HCT116 (cell line): Measurements from ENCODE around the gene GCK. TPM values are rescaled to one million over a fixed set of nuclear protein-coding genes. Genes with fewer than 3 reads are reported as not detected.

Source experiments
- ATAC-seq: fragments of 200-7000 bp; cut with Tn5 transposase; 2 replicates; pipeline ENCODE4 v1.9.1; 2020; ENCODE audit warnings: mild to moderate bottlenecking, moderate library complexity
- BruUV-seq: library from RNA; stranded (reverse); fragments of 400-500 nt; replicated peaks from 2 replicates; lab custom pipeline; 2021; lab: Mats Ljungman, UMichigan
- CTCF ChIA-PET: fragments of 300-600 bp; sonication (Branson Sonifier 250); formaldehyde crosslinking; loops from one replicate; lab custom pipeline; 2021; ENCODE audit warnings: antibody characterized with exemption; lab: Charles Lee
- POLR2A ChIA-PET: fragments of 300-600, 350-600 bp; sonication (Branson Sonifier 250); formaldehyde crosslinking; loops from one replicate; lab custom pipeline; 2021; ENCODE audit warnings: antibody characterized with exemption; lab: Charles Lee
- RAD21 ChIA-PET, 2 experiments: fragments of 300-600 bp; sonication (Branson Sonifier 250); formaldehyde crosslinking; loops; one replicate each; lab custom pipeline; 2023; ENCODE audit warnings: low total read pairs in 2 of 2; ENCODE audit not compliant: uncharacterized antibody in 2 of 2, unreplicated experiment in 2 of 2, low non-redundant PET in 1 of 2; lab: Charles Lee
- DNase-seq: peaks from one replicate; pipeline ENCODE4 v3.0.0-alpha.2; 2010; ENCODE audit warnings: low read depth, low spot score
- H2AFZ ChIP-seq: fragments of 200-600 bp; shearing (Covaris generic), sonication (generic); 2 replicates; pipeline ENCODE4 v1.6.1; 2017; ENCODE audit warnings: low read depth, mixed run types, mixed read lengths, antibody characterized with exemption, low read length; ENCODE audit not compliant: poor library complexity, severe bottlenecking
- H3K27ac ChIP-seq: 2 replicates; pipeline ENCODE4 v1.5.1; 2012; ENCODE audit warnings: low read depth, low read length
- H3K27me3 ChIP-seq: fragments of 200-600 bp; sonication (generic); 2 replicates; pipeline ENCODE4 v1.6.1; 2016; ENCODE audit warnings: mixed run types, low read length, mixed read lengths; ENCODE audit not compliant: insufficient read depth
- H3K36me3 ChIP-seq, 2 experiments: fragments of 200-500 bp in 1 of 2; fragments of 200-600 bp in 1 of 2; sonication (Bioruptor generic) in 1 of 2; sonication (generic) in 1 of 2; 2 replicates each; pipeline versions ENCODE4 v1.5.1 to v1.6.1; 2014 to 2016; ENCODE audit warnings: low read length in 2 of 2, inconsistent platforms in 1 of 2, mixed read lengths in 1 of 2, mixed run types in 1 of 2; ENCODE audit not compliant: insufficient read depth in 2 of 2, control insufficient read depth in 1 of 2
- H3K4me1 ChIP-seq, 2 experiments: fragments of 200-600 bp in 1 of 2; sonication (generic) in 1 of 2; 2 replicates each; pipeline versions ENCODE4 v1.5.1 to v1.6.1; 2012 to 2017; ENCODE audit warnings: low read length in 2 of 2, inconsistent platforms in 1 of 2, mild to moderate bottlenecking in 1 of 2, mixed read lengths in 1 of 2, mixed run types in 1 of 2, moderate library complexity in 1 of 2; ENCODE audit not compliant: insufficient read depth in 2 of 2, control insufficient read depth in 1 of 2
- H3K4me2 ChIP-seq: fragments of 200-600 bp; sonication (generic); 2 replicates; pipeline ENCODE4 v1.6.1; 2017; ENCODE audit warnings: mixed run types, low read length, mixed read lengths
- H3K4me3 ChIP-seq, 2 experiments: fragments of 200-600 bp in 1 of 2; sonication (generic) in 1 of 2; replicated peaks in 1 of 2; 2 replicates each; pipeline ENCODE4 v1.5.1; 2011 to 2016; ENCODE audit warnings: low read length in 2 of 2, control low read depth in 1 of 2, low read depth in 1 of 2, mild to moderate bottlenecking in 1 of 2, mixed read lengths in 1 of 2, mixed run types in 1 of 2
- H3K79me2 ChIP-seq: fragments of 200-600 bp; sonication (generic); 2 replicates; pipeline ENCODE4 v1.6.1; 2017; ENCODE audit warnings: mild to moderate bottlenecking, mixed run types, low read length, moderate library complexity, mixed read lengths; ENCODE audit not compliant: insufficient read depth
- H3K9ac ChIP-seq: fragments of 200-600 bp; sonication (generic); 2 replicates; pipeline ENCODE4 v1.6.1; 2016; ENCODE audit warnings: low read length, mixed read lengths
- H3K9me2 ChIP-seq: fragments of 200-600 bp; sonication (generic), shearing (Covaris generic); 2 replicates; pipeline ENCODE4 v1.6.1; 2017; ENCODE audit warnings: mixed run types, mild to moderate bottlenecking, moderate library complexity; ENCODE audit not compliant: insufficient read depth
- H3K9me3 ChIP-seq, 2 experiments: fragments of 200-500 bp in 1 of 2; fragments of 200-600 bp in 1 of 2; sonication (Bioruptor generic) in 1 of 2; sonication (generic) in 1 of 2; 2 replicates each; pipeline ENCODE4 v1.6.1; 2014 to 2017; ENCODE audit warnings: low read length in 2 of 2, mixed read lengths in 2 of 2, inconsistent platforms in 1 of 2, low read depth in 1 of 2, mild to moderate bottlenecking in 1 of 2, mixed run types in 1 of 2, moderate library complexity in 1 of 2; ENCODE audit not compliant: control insufficient read depth in 1 of 2, insufficient read depth in 1 of 2
- H4K20me1 ChIP-seq: fragments of 200-600 bp; sonication (generic), shearing (Covaris generic); 2 replicates; pipeline ENCODE4 v1.6.1; 2017; ENCODE audit warnings: mixed run types, mild to moderate bottlenecking, moderate library complexity; ENCODE audit not compliant: insufficient read depth
- POLR2A ChIP-seq: IDR thresholded peaks from 2 replicates; pipeline ENCODE4 v1.7.0; 2011; ENCODE audit warnings: borderline replicate concordance; ENCODE audit not compliant: insufficient read depth, insufficient read length; ENCODE audit errors: extremely low read depth
- RAD21 ChIP-seq: IDR thresholded peaks from 2 replicates; pipeline ENCODE4 v1.6.1; 2012; ENCODE audit warnings: low read depth, mild to moderate bottlenecking
- SRF ChIP-seq: IDR thresholded peaks from 2 replicates; pipeline ENCODE4 v1.6.1; 2012; ENCODE audit warnings: low read depth
- ZNF274 ChIP-seq: fragments of 200-500 bp; sonication (Bioruptor generic); IDR thresholded peaks from 2 replicates; pipeline ENCODE4 v1.6.1; 2014; ENCODE audit warnings: mild to moderate bottlenecking, low read depth, low read length, inconsistent platforms
- intact Hi-C: fragments of 100-400 bp; cut with micrococcal nuclease; formaldehyde crosslinking; loops from 2 replicates; pipeline ENCODE4 v1.10.0; 2022
- total RNA-seq: library from RNA; stranded (reverse); gene quantifications from one replicate; pipeline ENCODE4 v1.2.1, GENCODE V29; 2021; ENCODE audit not compliant: unreplicated experiment
- TF ChIP-seq, protein P1 (sequence below): IDR thresholded peaks from 2 replicates; pipeline ENCODE4 v1.6.1; 2012
- TF ChIP-seq, protein P2 (sequence below): IDR thresholded peaks from 2 replicates; pipeline ENCODE4 v1.6.1; 2012; ENCODE audit warnings: low read depth

GCK gene
- total RNA-seq, 1 experiment from 2014 or later = 0.34 TPM

- no peaks in the 10 kb centered on the region for H3K27me3 ChIP-seq
Observed at GRCh38 chr7:44104860-44105771, 84.1 kb downstream of the GCK start.

More at GRCh38 chr7:44104860-44105771, 84.1 kb downstream of the GCK start:
- intact Hi-C loops = no loop called here
- Histone ChIP-seq H3K4me2 (no peak overlapping the region), H3K27ac (no peak overlapping the region), H3K79me2 (no peaks in the 10 kb centered on the region), H3K4me3 (no peak overlapping the region), H3K9me2 (no peaks in the 10 kb centered on the region), H3K9ac (no peak overlapping the region), H3K4me1 (peaks cover 0 to 6% of the 10 kb centered on the region in 2 experiments; a peak in 2 of 4 replicates), H4K20me1 (no peaks in the 10 kb centered on the region), H3K36me3 (no peaks in the 10 kb centered on the region), H2AFZ (no peak overlapping the region), H3K9me3 (no peaks in the 10 kb centered on the region)
- BruUV-seq = no TSS peak
- ChIA-PET RAD21 (no interaction called here), POLR2A (no interaction called here), CTCF (no interaction called here)
- TF ChIP-seq, protein P1, sequence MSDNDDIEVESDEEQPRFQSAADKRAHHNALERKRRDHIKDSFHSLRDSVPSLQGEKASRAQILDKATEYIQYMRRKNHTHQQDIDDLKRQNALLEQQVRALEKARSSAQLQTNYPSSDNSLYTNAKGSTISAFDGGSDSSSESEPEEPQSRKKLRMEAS = no peak
- TF ChIP-seq RAD21 (no peak), SRF (no peak), ZNF274 (no peak), POLR2A (no peak)
- TF ChIP-seq, protein P2, sequence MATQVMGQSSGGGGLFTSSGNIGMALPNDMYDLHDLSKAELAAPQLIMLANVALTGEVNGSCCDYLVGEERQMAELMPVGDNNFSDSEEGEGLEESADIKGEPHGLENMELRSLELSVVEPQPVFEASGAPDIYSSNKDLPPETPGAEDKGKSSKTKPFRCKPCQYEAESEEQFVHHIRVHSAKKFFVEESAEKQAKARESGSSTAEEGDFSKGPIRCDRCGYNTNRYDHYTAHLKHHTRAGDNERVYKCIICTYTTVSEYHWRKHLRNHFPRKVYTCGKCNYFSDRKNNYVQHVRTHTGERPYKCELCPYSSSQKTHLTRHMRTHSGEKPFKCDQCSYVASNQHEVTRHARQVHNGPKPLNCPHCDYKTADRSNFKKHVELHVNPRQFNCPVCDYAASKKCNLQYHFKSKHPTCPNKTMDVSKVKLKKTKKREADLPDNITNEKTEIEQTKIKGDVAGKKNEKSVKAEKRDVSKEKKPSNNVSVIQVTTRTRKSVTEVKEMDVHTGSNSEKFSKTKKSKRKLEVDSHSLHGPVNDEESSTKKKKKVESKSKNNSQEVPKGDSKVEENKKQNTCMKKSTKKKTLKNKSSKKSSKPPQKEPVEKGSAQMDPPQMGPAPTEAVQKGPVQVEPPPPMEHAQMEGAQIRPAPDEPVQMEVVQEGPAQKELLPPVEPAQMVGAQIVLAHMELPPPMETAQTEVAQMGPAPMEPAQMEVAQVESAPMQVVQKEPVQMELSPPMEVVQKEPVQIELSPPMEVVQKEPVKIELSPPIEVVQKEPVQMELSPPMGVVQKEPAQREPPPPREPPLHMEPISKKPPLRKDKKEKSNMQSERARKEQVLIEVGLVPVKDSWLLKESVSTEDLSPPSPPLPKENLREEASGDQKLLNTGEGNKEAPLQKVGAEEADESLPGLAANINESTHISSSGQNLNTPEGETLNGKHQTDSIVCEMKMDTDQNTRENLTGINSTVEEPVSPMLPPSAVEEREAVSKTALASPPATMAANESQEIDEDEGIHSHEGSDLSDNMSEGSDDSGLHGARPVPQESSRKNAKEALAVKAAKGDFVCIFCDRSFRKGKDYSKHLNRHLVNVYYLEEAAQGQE = no peak
- ATAC-seq (no peak), DNase-seq (no peak)
